Measurements from ENCODE around the gene G6PC1.

Gene G6PC1

DNA sequence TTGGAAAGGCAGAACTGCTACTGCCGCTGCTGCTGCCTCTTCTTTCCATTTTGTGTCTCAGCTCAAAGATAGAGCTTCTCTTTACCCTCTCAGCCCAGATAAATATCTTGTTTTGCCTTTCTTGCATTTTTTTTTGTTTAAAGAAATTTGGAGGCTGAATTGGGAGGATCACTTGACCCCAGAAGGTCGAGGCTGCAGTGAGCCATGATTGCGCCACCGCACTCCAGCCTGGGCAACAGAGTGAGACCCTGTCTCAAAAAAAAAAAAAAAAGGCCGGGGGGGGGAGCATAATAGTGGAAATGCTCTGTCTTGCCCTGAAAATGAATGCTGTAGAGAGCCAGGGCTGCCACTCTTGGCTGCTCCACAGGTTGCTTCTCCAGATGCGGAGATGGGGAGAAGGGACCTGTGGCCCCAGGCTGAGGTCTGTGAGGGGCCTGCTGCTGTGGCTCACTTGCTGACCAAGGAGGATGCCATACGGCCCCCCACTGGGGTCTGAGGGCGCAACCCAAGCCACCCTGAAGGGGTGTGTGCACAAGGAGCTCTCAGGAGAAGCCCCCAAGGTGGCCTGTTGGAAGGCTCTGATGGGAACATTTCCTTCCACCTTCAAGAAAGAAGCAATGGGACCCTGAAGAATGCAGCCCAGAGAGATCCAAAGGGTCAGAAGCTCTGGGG is 21.5 kb upstream of the G6PC1 start:
- Histone ChIP-seq H3K36me3 (ENCODE audit: control insufficient read depth in 2 of 2, insufficient read depth in 1 of 2, low read length in 2 of 2) (no peaks in the 10 kb centered on the region), H3K9me3 (ENCODE audit: control insufficient read depth, insufficient read depth, low read depth, low read length) (no peaks in the 10 kb centered on the region), H3K4me3 (ENCODE audit: low read depth, low read length) (no peak overlapping the region), H3K27ac (ENCODE audit: extremely low read depth, low read depth, low read length) (no peak overlapping the region), H3K4me1 (ENCODE audit: control insufficient read depth, insufficient read depth, low read length) (no peaks in the 10 kb centered on the region)
- TF ChIP-seq SCRT2 (tag by site-specific recombination; IDR thresholded peaks at IDR 0.05): peak; percentile 29; the same call in 1 of the 2 replicates
- TF ChIP-seq ZNF366 (tag by site-specific recombination; conservative IDR thresholded peaks at IDR 0.05): no peak
- ChIA-PET CTCF (interaction anchor here (0.6 to 2.0 kb wide), 6 partner anchors 22 to 301 kb away, joined by 3 to 6 read pairs (median 4); partner anchors contain the start of genes PLEKHH3 and PSMC3IP), POLR2A (no interaction called here)

DNA sequence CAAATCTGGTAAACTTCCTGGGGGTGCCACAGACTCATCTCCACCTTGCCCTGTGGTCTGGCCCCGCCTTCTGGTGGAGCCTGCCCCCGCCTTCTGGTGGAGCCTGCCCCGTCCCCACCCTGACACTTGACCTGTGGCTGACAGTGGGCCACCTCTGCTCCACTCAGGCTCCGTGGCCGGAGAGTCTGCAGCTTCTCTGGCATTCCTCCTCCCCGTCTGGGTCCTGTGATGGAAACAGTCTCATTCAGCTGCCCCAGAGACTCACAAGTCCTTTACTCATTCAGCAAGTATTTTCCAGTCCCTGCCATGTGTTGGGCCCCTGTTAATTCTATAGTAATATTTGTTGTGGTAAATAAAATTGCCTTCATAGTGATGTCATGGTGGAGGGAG is 21.0 kb upstream of the G6PC1 start:
- H3K36me3 ChIP-seq (ENCODE audit: control insufficient read depth in 2 of 2, insufficient read depth in 1 of 2, low read length in 2 of 2): no peaks in the 10 kb centered on the region
- no peak overlapping the region for H3K27ac ChIP-seq (ENCODE audit: extremely low read depth, low read depth, low read length)
- POLR2A ChIA-PET: interaction anchor here (0.6 kb wide), 1 partner anchor 33 kb away, joined by 5 read pairs; no protein-coding TSS in a partner anchor
- no peaks in the 10 kb centered on the region for H3K9me3 ChIP-seq (ENCODE audit: control insufficient read depth, insufficient read depth, low read depth, low read length)
- TF ChIP-seq SP7 (tag by site-specific recombination; IDR thresholded peaks at IDR 0.05) (no peak), ZNF561 (tag by site-specific recombination; IDR thresholded peaks at IDR 0.05; ENCODE audit: borderline replicate concordance) (no peak), ZNF292 (tag by site-specific recombination; IDR thresholded peaks at IDR 0.05; ENCODE audit: borderline replicate concordance, low read depth) (no peak), YY1 (tag by site-specific recombination; IDR thresholded peaks at IDR 0.05) (no peak), ZBTB48 (tag by site-specific recombination; IDR thresholded peaks at IDR 0.05) (no peak), GLIS2 (tag by site-specific recombination; IDR thresholded peaks at IDR 0.05) (no peak), ZNF514 (tag by site-specific recombination; IDR thresholded peaks at IDR 0.05) (no peak), ZNF837 (tag by site-specific recombination; IDR thresholded peaks at IDR 0.05) (no peak), ZNF169 (tag by site-specific recombination; IDR thresholded peaks at IDR 0.05) (no peak), ZFP69B (tag by site-specific recombination; IDR thresholded peaks at IDR 0.05) (no peak), ZBTB21 (tag by site-specific recombination; IDR thresholded peaks at IDR 0.05) (no peak), ZSCAN30 (tag by site-specific recombination; IDR thresholded peaks at IDR 0.05) (no peak), ZBTB20 (tag by site-specific recombination; IDR thresholded peaks at IDR 0.05) (no peak), ZFP41 (tag by site-specific recombination; IDR thresholded peaks at IDR 0.05; ENCODE audit: borderline replicate concordance) (no peak)
- TF ChIP-seq, protein P1, sequence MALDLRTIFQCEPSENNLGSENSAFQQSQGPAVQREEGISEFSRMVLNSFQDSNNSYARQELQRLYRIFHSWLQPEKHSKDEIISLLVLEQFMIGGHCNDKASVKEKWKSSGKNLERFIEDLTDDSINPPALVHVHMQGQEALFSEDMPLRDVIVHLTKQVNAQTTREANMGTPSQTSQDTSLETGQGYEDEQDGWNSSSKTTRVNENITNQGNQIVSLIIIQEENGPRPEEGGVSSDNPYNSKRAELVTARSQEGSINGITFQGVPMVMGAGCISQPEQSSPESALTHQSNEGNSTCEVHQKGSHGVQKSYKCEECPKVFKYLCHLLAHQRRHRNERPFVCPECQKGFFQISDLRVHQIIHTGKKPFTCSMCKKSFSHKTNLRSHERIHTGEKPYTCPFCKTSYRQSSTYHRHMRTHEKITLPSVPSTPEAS (tag by site-specific recombination; IDR thresholded peaks at IDR 0.05): no peak
- TF ChIP-seq, protein P2, sequence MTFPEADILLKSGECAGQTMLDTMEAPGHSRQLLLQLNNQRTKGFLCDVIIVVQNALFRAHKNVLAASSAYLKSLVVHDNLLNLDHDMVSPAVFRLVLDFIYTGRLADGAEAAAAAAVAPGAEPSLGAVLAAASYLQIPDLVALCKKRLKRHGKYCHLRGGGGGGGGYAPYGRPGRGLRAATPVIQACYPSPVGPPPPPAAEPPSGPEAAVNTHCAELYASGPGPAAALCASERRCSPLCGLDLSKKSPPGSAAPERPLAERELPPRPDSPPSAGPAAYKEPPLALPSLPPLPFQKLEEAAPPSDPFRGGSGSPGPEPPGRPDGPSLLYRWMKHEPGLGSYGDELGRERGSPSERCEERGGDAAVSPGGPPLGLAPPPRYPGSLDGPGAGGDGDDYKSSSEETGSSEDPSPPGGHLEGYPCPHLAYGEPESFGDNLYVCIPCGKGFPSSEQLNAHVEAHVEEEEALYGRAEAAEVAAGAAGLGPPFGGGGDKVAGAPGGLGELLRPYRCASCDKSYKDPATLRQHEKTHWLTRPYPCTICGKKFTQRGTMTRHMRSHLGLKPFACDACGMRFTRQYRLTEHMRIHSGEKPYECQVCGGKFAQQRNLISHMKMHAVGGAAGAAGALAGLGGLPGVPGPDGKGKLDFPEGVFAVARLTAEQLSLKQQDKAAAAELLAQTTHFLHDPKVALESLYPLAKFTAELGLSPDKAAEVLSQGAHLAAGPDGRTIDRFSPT (tag by site-specific recombination; IDR thresholded peaks at IDR 0.05): no peak
- TF ChIP-seq, protein P3, sequence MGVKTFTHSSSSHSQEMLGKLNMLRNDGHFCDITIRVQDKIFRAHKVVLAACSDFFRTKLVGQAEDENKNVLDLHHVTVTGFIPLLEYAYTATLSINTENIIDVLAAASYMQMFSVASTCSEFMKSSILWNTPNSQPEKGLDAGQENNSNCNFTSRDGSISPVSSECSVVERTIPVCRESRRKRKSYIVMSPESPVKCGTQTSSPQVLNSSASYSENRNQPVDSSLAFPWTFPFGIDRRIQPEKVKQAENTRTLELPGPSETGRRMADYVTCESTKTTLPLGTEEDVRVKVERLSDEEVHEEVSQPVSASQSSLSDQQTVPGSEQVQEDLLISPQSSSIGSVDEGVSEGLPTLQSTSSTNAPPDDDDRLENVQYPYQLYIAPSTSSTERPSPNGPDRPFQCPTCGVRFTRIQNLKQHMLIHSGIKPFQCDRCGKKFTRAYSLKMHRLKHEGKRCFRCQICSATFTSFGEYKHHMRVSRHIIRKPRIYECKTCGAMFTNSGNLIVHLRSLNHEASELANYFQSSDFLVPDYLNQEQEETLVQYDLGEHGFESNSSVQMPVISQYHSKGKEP (tag by site-specific recombination; IDR thresholded peaks at IDR 0.05): no peak
- TF ChIP-seq, protein P4, sequence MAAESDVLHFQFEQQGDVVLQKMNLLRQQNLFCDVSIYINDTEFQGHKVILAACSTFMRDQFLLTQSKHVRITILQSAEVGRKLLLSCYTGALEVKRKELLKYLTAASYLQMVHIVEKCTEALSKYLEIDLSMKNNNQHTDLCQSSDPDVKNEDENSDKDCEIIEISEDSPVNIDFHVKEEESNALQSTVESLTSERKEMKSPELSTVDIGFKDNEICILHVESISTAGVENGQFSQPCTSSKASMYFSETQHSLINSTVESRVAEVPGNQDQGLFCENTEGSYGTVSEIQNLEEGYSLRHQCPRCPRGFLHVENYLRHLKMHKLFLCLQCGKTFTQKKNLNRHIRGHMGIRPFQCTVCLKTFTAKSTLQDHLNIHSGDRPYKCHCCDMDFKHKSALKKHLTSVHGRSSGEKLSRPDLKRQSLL (tag by site-specific recombination; IDR thresholded peaks at IDR 0.05): no peak
- TF ChIP-seq, protein P5, sequence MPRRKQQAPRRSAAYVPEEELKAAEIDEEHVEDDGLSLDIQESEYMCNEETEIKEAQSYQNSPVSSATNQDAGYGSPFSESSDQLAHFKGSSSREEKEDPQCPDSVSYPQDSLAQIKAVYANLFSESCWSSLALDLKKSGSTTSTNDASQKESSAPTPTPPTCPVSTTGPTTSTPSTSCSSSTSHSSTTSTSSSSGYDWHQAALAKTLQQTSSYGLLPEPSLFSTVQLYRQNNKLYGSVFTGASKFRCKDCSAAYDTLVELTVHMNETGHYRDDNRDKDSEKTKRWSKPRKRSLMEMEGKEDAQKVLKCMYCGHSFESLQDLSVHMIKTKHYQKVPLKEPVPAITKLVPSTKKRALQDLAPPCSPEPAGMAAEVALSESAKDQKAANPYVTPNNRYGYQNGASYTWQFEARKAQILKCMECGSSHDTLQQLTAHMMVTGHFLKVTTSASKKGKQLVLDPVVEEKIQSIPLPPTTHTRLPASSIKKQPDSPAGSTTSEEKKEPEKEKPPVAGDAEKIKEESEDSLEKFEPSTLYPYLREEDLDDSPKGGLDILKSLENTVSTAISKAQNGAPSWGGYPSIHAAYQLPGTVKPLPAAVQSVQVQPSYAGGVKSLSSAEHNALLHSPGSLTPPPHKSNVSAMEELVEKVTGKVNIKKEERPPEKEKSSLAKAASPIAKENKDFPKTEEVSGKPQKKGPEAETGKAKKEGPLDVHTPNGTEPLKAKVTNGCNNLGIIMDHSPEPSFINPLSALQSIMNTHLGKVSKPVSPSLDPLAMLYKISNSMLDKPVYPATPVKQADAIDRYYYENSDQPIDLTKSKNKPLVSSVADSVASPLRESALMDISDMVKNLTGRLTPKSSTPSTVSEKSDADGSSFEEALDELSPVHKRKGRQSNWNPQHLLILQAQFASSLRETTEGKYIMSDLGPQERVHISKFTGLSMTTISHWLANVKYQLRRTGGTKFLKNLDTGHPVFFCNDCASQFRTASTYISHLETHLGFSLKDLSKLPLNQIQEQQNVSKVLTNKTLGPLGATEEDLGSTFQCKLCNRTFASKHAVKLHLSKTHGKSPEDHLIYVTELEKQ (tag by site-specific recombination; IDR thresholded peaks at IDR 0.05; ENCODE audit: borderline replicate concordance): no peak
- H3K4me1 ChIP-seq (ENCODE audit: control insufficient read depth, insufficient read depth, low read length): no peaks in the 10 kb centered on the region
- no peak overlapping the region for H3K4me3 ChIP-seq (ENCODE audit: low read depth, low read length)
- CTCF ChIA-PET: interaction anchor here (0.7 to 2.0 kb wide), 4 partner anchors 22 to 302 kb away, joined by 3 to 6 read pairs (median 4); partner anchors contain the start of gene PSMC3IP
